LoVo (cell line): ENCODE data around the gene RABL6.
"Not testable (repeated sequence)": the region's sequence is repeated elsewhere in the genome, so short reads cannot be mapped to it uniquely, and the experiment has no call there.

Source experiments
- DNase-seq: peaks from one replicate; pipeline ENCODE4 v3.0.0-alpha.2; 2016; ENCODE audit warnings: low spot score

RABL6 gene, protein sequence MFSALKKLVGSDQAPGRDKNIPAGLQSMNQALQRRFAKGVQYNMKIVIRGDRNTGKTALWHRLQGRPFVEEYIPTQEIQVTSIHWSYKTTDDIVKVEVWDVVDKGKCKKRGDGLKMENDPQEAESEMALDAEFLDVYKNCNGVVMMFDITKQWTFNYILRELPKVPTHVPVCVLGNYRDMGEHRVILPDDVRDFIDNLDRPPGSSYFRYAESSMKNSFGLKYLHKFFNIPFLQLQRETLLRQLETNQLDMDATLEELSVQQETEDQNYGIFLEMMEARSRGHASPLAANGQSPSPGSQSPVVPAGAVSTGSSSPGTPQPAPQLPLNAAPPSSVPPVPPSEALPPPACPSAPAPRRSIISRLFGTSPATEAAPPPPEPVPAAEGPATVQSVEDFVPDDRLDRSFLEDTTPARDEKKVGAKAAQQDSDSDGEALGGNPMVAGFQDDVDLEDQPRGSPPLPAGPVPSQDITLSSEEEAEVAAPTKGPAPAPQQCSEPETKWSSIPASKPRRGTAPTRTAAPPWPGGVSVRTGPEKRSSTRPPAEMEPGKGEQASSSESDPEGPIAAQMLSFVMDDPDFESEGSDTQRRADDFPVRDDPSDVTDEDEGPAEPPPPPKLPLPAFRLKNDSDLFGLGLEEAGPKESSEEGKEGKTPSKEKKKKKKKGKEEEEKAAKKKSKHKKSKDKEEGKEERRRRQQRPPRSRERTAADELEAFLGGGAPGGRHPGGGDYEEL

DNA sequence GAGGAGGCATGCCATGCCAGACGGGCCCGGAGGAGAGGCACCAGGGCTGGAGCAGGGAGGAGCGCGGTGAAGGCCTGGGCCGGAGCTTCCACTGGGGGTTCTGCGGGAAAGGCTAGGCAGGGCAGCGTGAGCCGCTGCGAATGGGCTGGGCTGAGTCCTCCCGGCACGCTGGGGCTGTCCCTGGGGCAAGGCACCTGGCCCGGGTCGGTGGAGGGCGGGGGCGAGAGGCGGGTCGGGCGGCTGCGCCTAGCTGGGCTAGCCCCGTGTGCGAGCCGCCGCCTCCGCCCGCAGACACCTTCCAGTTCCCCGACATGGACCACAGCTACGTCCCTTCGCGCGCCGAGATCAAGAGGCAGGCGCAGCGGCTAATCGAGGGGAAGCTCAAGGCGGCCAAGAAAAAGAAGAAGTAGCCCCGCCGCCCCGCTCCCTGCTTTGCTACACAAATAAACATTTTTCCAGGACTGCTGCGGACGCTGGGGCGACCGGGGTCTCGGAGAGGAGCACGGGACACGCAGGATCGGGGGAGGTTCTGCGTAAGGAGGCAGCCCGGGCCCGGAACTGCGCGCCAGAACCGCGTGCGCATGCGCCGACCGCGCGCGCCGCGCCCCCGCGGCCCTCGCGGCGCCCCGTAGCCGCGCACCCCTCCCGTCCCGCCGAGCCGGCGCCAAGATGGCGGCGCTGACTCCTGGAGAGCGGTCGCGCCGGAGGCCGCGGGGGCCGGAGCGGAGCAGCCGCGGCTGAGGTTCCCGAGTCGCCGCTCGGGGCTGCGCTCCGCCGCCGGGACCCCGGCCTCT is at the start of gene RABL6:
Gene RABL6 (plus strand): TSS at position 668 of the 794 bp plus-strand sequence. CDS start 249 bp downstream, outside the sequence.
- DNase-seq: peak; percentile 84

DNA sequence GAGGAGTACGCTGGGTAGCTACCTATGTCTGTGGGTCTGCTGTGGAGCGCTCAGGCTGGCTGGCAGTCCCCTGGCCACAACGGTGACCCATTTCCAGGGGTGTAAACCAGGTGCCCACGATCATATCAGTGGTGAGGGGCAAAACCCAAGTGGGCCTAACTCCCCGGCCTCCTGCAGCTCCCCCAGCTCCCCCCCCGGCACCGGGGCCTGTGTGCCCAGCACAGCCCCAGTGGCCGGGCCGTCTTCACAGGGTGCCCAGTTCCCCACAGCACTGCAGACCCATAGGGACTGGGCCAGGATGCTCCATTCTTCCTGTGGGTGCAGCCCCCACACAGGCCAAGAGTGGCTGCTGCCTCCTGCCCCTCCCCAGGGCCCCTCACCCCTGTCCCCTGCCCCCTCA is 48.7 kb upstream of the RABL6 start:
- DNase-seq: no peak

DNA sequence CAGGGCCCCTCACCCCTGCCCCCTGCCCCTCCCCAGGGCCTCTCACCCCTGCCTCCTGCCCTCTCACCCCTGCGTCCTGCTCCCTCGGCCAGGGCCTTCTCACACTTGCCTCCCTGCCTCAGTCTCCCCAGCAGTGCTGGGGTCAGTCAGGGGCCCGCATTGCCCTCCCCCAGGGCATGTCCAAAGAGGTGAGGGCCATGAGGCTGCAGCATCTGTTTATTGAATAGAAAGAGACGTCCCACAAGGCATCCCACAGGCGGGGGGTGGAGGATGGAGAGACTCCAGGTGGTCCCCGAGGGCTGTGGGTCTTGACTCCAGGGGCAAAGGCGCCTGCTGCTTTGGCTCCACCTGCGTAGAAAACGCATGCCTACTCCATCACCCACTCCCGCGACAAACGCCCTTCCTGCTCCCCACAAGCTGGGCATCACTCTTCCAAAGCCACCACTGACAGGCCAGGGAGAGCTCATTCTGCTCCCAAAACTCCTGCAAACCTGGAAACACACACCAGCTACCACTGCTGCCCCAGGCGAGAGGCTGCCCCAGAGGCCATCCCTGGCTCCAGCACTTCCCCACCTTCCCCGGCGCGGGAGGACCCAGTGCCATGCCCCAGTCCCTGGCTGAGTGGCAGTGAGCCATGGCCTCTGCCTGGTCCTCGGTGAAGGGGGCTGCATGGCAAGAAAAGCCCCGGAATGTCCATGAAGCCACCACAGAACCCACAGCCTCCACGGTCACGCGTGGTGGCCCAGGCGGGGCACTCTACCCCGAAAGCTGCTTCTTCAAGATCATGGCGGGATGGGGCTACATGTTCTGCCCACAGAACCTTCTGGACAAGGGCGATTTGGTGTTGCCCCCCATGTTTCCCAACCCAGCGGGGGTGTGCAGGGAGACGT is 48.1 kb upstream of the RABL6 start:
- DNase-seq: no peak

DNA sequence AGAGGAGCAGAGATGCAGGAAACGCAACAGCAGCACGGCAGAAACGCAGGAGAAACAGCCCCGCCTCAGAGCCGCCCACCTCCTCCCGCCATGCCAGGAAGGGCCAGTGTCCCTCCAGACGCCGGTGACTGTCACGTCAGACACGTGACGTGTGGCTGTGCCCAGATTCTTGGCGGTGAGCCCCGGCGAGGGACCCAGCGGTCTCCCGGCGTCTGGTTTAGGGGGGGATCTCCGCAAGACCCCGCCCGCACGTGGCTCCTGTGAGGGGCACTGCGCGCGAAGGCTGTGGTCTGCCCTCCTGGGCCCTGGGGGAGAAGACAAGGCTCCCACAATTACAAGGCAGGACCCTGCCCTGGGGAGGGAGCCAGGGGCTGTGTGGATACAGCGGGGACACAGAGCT is 47.3 kb upstream of the RABL6 start:
- no peak for DNase-seq

DNA sequence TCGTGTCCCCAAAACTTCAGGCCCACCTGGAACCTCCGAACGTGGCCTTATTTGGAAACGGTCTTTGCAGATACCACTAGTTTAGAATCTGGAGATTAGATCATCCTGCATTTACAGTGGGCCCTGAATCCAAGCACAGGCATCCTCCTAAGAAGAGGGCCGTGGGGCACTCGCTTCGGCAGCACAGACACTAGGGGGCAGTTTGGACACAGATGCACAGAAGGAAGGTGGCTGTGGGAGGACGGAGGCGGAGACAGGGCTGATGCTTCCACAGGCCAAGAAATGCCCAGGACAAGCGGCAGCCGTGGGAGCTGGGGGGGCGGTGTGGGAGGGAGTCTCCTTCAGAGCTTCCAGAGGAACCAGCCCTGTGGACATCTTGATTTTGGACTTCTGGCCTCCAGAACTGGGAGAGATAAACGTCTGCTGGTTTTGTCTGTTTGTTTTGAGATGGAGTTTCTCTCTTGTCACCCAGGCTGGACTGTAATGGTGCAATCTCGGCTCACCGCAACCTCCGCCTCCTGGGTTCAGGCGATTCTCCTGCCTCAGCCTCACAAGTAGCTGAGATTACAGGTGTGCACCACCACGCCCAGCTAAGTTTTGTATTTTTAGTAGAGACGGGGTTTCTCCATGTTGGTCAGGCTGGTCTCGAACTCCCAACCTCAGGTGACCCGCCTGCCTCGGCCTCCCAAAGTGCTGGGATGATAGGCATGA is 46.8 kb upstream of the RABL6 start:
- DNase-seq: not testable (repeated sequence)

DNA sequence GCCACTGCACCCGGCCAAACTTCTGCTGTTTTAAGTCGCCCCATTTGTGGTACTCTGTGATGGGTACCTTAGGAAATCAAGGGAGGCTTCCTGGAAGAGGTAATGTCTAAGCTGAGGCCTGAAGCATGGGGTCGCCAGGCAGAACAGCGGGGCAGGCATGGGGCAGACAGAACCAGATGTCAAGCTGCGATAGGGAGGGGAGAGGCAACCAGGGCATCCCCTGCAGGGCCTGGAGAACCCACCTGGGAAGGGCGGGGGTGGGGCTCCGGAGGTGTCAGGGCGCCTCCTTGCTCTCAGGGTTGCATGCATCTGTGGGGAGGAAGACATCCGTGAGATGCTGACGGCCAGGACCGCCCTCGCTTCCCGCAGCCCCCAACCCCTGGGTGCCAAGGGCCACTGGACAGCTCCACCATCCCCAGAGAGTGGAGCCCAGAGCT is 46.2 kb upstream of the RABL6 start:
- DNase-seq: no peak

DNA sequence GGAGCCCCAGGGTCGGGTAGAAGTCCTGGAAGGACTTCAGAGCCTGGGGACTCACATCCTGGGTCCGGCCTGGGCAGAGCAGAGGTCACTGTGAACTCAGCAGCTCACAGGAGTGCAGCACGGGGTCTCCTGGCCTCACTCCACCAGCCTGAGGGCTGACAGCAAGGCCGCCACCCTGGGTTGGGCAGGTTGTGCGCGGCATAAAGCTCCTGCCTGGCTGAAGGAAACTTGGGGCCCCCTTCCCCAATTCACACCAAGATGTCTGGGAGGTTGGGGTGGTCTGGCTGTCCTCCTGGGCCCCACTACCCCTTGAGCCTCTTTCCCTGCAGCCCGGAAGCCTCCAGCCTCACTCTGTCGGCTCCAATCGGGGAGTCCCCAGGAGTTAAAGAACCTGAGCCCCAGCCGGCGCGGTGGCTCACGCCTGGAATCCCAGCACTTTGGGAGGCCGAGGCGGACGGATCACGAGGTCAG is 45.5 kb upstream of the RABL6 start:
- no peak for DNase-seq

DNA sequence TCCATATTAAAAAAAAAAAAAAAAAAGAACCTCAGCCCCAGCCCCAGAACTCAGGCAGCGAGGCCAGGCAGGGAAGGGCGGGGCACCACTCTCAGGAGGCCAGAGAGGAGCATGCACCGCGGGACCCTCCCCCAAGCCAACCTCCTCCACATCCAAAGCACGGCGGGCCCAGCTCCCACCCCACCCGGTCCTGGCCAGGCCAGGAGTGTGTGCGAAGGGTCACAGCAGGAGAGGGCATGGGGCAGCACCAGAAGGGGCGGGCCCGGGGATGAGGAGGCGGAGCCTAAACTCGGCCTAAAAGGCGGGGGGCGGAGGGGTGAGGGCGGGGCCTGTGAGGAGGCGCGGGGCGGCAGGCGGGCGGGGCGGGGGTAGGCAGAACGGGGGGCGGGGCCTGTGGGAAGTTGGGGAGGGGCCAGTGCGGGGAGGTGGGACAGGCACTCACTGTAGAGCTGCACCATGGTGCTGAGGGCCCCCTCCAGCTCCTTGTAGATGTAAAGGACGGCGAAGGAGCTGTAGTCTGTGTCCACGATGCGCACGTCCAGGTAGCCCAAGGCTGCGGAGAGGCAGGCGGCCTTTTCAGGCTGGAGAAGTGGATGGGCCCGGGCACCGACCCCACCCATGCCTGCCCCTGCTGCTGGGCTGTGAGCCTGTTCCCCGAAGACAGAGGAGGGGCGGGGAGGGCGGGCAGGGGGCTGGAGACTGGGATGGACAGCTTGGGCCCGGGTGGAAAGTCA is 44.7 kb upstream of the RABL6 start:
- DNase-seq: no peak

DNA sequence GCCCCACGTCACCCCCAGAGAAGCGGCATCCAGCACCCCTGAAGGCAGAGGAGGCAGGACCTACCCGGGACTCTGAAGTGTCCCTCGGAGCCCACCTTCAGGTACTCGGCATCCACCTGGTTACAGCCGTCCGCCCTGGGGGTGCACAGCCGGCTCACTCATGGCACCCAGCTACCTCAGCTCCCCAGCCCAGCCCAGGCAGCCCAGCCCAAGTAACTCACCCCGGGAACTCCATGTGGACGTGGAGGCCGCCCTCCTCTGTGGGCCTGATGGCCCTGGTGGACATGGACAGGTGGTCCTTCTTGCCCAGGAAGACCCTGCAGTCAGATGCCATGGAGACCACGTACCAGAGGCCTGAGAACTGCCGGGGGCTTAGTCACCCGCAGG is 44.1 kb upstream of the RABL6 start:
- DNase-seq: no peak

DNA sequence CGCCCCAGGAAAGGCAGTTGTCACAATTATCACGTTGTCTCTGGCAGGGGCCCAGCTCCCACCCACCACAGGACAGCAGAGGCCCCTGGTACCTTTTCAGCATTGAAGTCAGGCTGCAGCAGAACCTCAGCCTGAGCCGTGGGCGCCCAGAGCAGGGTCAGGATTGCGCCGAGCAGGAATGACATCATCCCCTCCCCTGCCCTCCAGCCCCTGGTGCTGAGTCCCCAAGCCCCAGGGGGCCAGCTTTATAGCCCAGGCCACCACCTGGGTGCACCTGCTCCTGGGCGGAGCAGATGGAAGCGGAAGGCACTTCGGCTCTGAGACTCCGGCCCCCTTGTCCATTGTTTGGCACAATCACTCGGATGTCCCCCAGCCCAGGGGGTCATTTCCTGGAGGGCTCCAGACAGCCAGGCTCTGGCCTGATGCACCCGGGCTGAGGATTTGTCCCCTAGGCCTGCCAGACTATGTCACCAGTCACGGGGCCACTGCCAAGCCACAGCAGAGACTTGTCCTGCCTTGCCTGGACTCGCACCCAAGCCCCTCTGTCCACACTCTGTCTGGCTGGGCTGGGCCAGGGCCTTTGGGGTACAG is 43.4 kb upstream of the RABL6 start, which contains the start of gene LCN15:
Gene LCN15 (minus strand): TSS at position 218 of the 591 bp plus-strand sequence. CDS start 30 bp downstream, at position 188.
- DNase-seq: no peak

DNA sequence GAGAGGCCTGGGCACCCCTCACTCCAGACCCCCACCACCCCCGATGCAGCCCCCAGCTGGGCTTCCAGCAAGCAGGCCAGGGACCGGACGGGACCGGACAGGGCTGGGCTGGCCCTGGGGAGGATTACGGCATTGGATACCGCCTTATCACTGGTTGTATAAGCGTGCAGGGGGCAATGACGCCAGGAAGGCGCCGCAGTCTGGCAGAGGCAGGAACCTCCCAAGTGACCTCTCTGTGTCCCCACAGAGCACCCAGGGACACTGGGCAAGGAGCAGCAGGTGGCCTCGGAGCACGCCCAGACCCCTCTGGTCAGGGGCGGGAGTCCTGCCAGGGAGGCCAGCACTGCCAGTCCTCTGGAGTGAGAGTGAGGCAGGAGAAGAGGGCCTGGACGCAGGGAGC is 42.7 kb upstream of the RABL6 start:
- DNase-seq: no peak

DNA sequence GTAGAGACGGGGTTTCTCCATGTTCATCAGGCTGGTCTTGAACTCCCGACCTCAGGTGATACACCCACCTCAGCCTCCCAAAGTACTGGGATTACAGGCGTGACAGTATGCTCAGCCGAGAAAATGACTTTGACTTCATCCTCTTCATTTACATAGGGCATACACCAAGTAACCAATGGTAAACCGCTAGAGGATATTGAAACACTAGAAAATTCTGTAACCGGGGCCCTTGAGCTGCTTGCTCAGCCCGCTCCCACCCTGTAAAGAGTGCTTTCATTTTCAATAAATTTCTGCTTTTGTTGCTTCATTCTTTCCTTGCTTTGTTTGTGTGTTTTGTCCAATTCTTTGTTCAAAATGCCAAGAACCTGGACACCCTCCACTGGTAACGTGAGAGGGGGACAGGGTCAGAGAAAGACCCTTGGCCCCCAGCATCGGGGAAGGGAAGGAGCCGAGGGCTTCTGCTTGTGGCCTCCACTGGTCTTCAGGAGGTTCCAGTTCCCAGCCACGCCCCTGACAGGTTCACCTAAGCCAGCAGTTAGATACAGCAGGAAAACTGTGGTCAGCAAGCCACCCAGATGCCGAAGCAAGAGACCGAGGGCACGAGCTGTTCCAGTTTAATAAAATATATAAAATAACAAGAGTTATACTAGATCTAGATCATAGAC is 41.9 kb upstream of the RABL6 start:
- not testable (repeated sequence) for DNase-seq

DNA sequence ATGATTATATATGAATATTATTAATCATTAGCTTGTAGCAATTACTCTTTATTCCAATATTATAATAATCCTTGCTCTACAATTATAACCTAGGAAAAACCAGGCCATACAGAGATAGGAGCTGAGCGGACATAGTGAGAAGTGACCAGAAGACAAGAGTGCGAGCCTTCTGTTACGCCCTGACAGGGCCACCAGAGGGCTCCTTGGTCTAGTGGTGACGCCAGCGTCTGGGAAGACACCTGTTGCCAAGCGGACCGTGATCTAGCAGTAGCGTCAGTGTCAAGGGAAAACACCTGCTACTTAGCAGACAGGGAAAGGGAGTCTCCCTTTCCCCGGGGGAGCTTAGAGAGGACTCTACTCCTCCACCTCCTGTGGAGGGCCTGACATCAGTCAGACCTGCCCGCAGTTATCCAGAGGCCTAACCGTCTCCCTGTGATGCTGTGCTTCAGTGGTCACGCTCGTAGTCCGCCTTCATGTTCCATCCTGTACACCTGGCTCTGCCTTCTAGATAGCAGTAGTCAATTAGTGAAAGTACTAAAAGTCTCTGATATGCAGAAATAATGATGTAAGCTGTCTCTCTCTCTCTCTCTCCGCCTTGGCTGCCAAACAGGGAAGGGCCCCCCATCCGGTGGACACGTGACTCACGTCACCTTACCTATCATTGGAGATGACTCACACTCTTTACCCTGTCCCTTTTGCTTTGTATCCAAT is 41.2 kb upstream of the RABL6 start:
- DNase-seq: peak; percentile 57

DNA sequence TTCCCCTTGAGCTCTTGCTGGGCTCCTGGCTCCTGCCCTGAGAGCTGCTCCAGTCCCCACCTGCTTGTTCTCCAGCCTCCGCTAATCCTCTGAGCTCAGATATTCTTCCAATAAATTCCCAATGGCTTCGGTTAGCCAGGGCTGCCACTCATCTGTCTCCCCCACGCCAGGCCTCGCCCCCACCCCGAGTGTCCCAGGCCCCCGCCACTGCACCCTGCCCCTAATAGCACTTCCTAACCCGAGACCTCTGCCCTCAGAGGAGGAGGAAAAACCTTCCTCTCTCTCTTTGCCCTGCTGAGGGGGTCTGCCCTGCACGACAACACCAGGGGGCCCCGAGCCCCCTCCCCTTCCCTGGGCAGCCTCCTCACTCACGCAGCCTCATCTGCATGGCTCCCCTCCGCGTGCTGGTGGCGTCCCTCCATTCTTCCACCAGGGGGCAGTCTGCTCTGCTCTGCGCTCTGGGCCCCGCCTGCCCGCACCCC is 38.0 kb upstream of the RABL6 start:
- DNase-seq: peak; percentile 60

DNA sequence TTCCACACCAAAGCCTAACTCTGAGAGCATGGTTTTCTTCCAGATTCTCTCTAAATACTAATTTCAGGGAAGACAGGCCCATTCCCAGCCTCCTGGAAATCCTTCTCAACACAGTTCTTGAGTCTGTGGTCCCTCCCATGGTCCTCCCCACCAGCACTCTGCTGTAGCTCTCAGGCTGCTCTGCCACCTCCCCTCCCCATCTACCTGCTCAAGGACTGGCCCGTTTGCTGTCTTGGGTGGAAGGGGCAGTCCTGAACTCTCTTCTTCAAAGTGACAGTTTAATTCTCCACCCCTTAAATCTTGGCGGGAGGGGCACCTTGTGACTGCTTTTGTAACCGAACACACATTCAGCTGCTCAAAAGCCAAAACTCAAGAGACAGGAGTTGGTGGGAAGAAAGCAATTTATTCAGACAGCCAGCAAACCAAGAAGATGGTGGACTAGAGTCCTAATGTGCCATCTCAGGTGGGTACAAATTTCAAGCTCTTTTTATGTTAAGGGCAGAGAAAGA is 35.8 kb upstream of the RABL6 start:
- DNase-seq: no peak

DNA sequence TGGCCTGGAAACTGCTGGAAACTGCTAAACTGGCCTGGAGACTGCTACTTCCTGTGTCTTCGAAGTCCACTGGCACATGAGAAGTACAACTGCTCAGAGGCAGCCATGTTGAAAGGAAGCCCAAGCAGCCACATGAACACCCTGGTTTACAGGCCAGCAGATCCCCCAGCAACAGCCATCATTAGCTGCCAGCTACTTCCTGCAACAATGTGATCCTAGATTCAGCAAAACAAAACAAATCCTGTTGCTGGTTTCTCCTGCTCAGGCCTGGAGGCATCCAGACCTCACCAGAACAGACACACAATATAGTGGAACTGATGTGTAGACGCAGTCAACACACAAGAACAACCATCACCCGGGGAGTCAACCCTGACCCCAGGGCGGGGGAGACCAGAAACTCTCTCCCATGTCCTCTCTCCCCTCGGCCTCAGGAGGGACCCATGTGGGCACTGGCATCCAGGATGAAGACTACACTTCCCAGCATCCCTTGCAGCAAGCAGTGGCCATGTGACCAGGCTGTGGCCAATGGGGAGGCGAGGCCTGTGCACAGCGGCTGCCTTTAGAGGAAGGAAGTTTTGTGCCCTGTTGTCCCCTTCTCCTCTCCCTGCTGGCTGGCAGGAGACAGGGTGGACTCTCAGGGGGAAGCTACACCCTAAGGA is 34.2 kb upstream of the RABL6 start:
- DNase-seq: no peak

DNA sequence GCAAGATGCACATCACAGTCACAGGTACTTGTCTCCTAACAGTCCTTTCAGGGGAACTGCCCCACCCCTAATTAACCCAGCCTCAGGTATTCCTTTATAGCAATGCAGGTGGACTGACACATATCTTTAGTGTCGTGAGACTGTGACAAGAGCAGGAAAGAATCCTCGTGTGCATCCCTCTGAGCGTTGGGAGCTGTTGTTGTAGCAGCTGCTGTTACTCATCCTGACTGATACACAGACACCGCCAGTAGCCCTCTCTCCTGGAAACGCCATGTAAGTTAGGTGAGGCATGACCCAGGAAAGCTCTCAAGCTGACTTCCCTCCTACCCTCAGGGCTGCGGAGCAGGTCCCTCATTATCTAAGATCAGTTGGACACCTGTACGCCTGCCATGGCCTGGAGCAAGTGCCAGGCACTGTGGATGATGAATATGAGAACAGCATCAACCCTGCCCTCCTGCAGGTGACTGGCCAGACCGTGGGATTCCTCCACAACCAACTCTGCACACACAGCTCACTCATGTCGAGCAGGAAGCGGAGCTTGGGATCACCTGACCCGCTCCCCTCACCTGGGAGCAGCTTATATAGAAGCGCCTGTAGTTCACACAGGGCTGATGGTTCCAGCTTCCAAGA is 33.2 kb upstream of the RABL6 start:
- DNase-seq: no peak
